ENCODE results near the gene VOPP1. TPM values are rescaled to one million over a fixed set of nuclear protein-coding genes. Genes with fewer than 3 reads are reported as not detected.

VOPP1 gene
- total and polyA plus RNA-seq, 9 of the 15 experiments (the other 6 are each of a cell fraction or from before 2014, with no cell fraction given), result 8.2 to 45.8 (median 31.2) TPM

DNA sequence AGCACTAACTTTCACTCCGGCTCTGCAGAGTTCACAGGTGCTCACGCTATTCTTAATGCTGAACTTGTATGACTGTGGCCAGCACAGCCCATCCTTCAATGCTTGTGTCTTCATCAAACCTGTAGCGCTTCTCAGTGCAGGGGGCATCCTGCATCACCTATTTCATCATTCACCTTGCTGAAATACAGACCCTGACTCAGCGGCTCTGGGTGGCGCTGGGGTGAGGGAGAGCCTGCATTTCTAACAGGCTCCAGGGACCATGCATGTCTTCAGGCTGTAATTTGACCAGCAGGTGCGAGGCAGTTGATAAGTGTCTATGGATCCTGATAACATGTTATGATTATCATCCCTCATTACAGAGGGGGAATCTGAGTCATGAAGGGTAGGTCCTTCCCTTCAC lies 89.3 kb downstream of the VOPP1 start (continued):
- TF ChIP-seq, protein P1, sequence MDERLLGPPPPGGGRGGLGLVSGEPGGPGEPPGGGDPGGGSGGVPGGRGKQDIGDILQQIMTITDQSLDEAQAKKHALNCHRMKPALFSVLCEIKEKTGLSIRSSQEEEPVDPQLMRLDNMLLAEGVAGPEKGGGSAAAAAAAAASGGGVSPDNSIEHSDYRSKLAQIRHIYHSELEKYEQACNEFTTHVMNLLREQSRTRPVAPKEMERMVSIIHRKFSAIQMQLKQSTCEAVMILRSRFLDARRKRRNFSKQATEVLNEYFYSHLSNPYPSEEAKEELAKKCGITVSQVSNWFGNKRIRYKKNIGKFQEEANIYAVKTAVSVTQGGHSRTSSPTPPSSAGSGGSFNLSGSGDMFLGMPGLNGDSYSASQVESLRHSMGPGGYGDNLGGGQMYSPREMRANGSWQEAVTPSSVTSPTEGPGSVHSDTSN (CRISPR knock-in tag; IDR thresholded peaks at IDR 0.05; ENCODE audit: low read depth), result no peak
- TF ChIP-seq, protein P1 (tag; conservative IDR thresholded peaks at IDR 0.05; ENCODE audit: low read depth), result no peak

DNA sequence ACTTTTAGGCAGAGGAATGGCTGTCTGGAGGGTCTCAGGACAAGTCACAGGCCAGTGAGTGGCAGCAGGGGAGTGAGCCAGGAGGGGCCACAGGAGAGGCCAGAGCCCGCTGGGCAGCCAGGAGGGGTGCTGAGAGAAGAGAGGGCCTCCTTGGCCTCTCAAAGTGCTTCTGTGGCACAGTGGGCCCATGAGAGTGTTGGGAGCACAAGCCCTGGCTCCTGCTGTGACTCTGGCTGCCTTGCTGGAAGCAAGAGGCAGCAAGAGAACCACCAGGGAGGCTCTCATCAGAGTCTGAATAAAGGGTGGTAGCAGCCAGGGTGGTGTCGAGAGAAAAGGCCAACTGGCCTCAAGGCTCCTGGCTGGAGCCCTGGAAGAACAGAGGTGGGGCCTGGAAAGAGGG lies 91.1 kb downstream of the VOPP1 start:
- intact Hi-C loops (cut with micrococcal nuclease) (no loop called here), in situ Hi-C loops (cut with MboI) (no loop called here)
- ChIA-PET CTCF (ENCODE audit: low intra/inter-chr PET ratio) (no interaction called here), POLR2A (no interaction called here)
- Histone ChIP-seq H3K4me1 (replicated peaks in 1 of 2; ENCODE audit: control insufficient read depth in 2 of 2, insufficient read depth in 2 of 2, low read length in 2 of 2) (peaks cover 3 to 6% of the 10 kb centered on the region in 2 experiments; a peak in 2 of 5 replicates), H2AFZ (ENCODE audit: low read depth, low read length) (no peak overlapping the region), H3K36me3 (ENCODE audit: control insufficient read depth, insufficient read depth, low read length) (peaks cover 4% of the 10 kb centered on the region; the same call in 1 of the 3 replicates), H3K27me3 (ENCODE audit: control insufficient read depth in 2 of 2, insufficient read depth in 2 of 2, low read length in 2 of 2) (no peaks in the 10 kb centered on the region), H3K9me3 (replicated peaks; ENCODE audit: control insufficient read depth, insufficient read depth, low read depth, low read length) (no peaks in the 10 kb centered on the region), H3K4me3 (no peak overlapping the region), H3K79me2 (ENCODE audit: control insufficient read depth, insufficient read depth, low read length) (no peaks in the 10 kb centered on the region), H3K4me2 (ENCODE audit: insufficient read depth, low read length) (no peak overlapping the region), H3K27ac (ENCODE audit: extremely low read depth, low read depth, low read length) (no peak overlapping the region), H4K20me1 (replicated peaks; ENCODE audit: control insufficient read depth, insufficient read depth, low read length) (no peaks in the 10 kb centered on the region), H3K9ac (ENCODE audit: insufficient read depth in 1 of 2, low read depth in 2 of 2, low read length in 2 of 2) (peak overlapping the region in 1 of 2 experiments; percentile 52; a peak in 1 of 4 replicates), H3K9me1 (ENCODE audit: control insufficient read depth, insufficient read depth, low read length) (no peaks in the 10 kb centered on the region)
- FAIRE-seq (no peak), ATAC-seq (no peak), DNase-seq (ENCODE audit: extremely low read depth in 1 of 4, low spot score in 3 of 4) (no peak)
- 100% methylated on average over 2 of the region's 2 CpGs for WGBS (ENCODE audit: insufficient coverage, low coverage, missing lambda C conversion rate)
- BruUV-seq (replicated peaks), result no TSS peak
- TF ChIP-seq PHB (CRISPR knock-in tag; IDR thresholded peaks at IDR 0.05), result no peak
- TF ChIP-seq ZNF197 (CRISPR knock-in tag; IDR thresholded peaks at IDR 0.05; ENCODE audit: low read depth), result no peak
- no peak for TF ChIP-seq EP300 (IDR thresholded peaks at IDR 0.05; ENCODE audit: low read length)
- no peak for TF ChIP-seq MAFF (IDR thresholded peaks at IDR 0.05; ENCODE audit: low read length)
- TF ChIP-seq SREBF2 (CRISPR knock-in tag; IDR thresholded peaks at IDR 0.05), result no peak
- TF ChIP-seq LCOR (CRISPR knock-in tag; IDR thresholded peaks at IDR 0.05), result no peak
- TF ChIP-seq KAT7 (CRISPR knock-in tag; IDR thresholded peaks at IDR 0.05; ENCODE audit: borderline replicate concordance), result no peak
- TF ChIP-seq ZBTB1 (CRISPR knock-in tag; IDR thresholded peaks at IDR 0.05; ENCODE audit: borderline replicate concordance, low read depth), result no peak
- no peak for TF ChIP-seq RBM25 (IDR thresholded peaks at IDR 0.05; ENCODE audit: low read depth, low read length, severe bottlenecking)
- no peak for TF ChIP-seq EZH2 (IDR thresholded peaks at IDR 0.05; ENCODE audit: borderline replicate concordance, low read depth, low read length)
- no peak for TF ChIP-seq RUNX1 (IDR thresholded peaks at IDR 0.05; ENCODE audit: low read depth)
